ENCODE measurements around the gene HID1. TPM values are rescaled to one million over a fixed set of nuclear protein-coding genes. Genes with fewer than 3 reads are reported as not detected.

The HID1 gene
- total and polyA plus RNA-seq, 9 of the 15 experiments (the other 6 are each of a cell fraction or from before 2014, with no cell fraction given), result 0.14 to 2.1 (median 0.54) TPM; not detected in 2

DNA sequence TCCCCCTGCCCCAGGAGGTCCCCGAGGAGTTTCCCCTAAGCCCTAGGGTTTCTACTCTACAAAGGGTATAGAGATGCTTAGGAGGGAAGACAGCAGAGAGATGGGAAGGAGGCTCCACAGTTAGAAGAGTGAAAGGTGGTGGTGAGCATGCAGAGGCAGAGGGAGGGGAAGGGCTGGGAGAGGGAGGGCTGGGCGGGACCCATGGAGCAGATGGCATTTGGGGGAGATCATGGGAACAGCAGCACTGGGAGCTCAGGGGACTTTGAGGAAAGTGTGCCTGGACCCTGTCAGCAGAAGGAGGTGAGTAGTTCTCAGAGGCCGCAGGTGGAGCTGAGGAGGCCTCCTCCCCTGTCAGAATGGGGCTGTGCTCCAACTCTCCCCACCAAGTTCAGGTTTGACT, 37.5 kb downstream of the HID1 start:
- ATAC-seq, result no peak
- no TSS peak for BruUV-seq (replicated peaks)
- Histone ChIP-seq H3K4me2 (ENCODE audit: insufficient read depth, low read length) (no peak overlapping the region), H3K4me1 (replicated peaks in 1 of 2; ENCODE audit: control insufficient read depth in 2 of 2, insufficient read depth in 2 of 2, low read length in 2 of 2) (peaks cover 19 to 28% of the 10 kb centered on the region in 2 experiments; a peak in 4 of 5 replicates), H4K20me1 (replicated peaks; ENCODE audit: control insufficient read depth, insufficient read depth, low read length) (0 out of 2 replicates have a peak, but pooled peaks cover 4% of the 10 kb centered on the region), H3K79me2 (ENCODE audit: control insufficient read depth, insufficient read depth, low read length) (no peaks in the 10 kb centered on the region), H3K27ac (ENCODE audit: extremely low read depth, low read depth, low read length) (no peak overlapping the region), H2AFZ (ENCODE audit: low read depth, low read length) (no peak overlapping the region), H3K9me3 (replicated peaks; ENCODE audit: control insufficient read depth, insufficient read depth, low read depth, low read length) (no peaks in the 10 kb centered on the region), H3K4me3 (no peak overlapping the region), H3K9me1 (ENCODE audit: control insufficient read depth, insufficient read depth, low read length) (no peaks in the 10 kb centered on the region), H3K27me3 (ENCODE audit: control insufficient read depth in 2 of 2, insufficient read depth in 2 of 2, low read length in 2 of 2) (peaks cover 6 to 18% of the 10 kb centered on the region in 2 experiments; a peak in 4 of 5 replicates), H3K36me3 (ENCODE audit: control insufficient read depth, insufficient read depth, low read length) (no peaks in the 10 kb centered on the region), H3K9ac (ENCODE audit: insufficient read depth in 1 of 2, low read depth in 2 of 2, low read length in 2 of 2) (no peak overlapping the region)
- intact Hi-C loops (cut with micrococcal nuclease), result no loop called here
- POLR2A ChIA-PET, result interaction anchor here (0.6 to 0.7 kb wide), 4 partner anchors 29 to 861 kb away, joined by 3 read pairs; no protein-coding TSS in a partner anchor
- FAIRE-seq, result no peak
- 34% methylated on average over 2 of the region's 3 CpGs for WGBS (ENCODE audit: insufficient coverage, low coverage, missing lambda C conversion rate)
- CTCF ChIA-PET (ENCODE audit: low intra/inter-chr PET ratio), result no interaction called here
- no peak for DNase-seq (ENCODE audit: extremely low read depth in 1 of 4, low spot score in 3 of 4)
- in situ Hi-C loops (cut with MboI), result no loop called here
- TF ChIP-seq CXXC5 (CRISPR knock-in tag; IDR thresholded peaks at IDR 0.05) (no peak), NRF1 (conservative IDR thresholded peaks at IDR 0.05 in 1 of 2, IDR thresholded peaks at IDR 0.05 in 1 of 2) (no peak), TEAD2 (tag; IDR thresholded peaks at IDR 0.05) (no peak), THRAP3 (IDR thresholded peaks at IDR 0.05; ENCODE audit: borderline replicate concordance) (no peak)
- TF ChIP-seq, protein P1, sequence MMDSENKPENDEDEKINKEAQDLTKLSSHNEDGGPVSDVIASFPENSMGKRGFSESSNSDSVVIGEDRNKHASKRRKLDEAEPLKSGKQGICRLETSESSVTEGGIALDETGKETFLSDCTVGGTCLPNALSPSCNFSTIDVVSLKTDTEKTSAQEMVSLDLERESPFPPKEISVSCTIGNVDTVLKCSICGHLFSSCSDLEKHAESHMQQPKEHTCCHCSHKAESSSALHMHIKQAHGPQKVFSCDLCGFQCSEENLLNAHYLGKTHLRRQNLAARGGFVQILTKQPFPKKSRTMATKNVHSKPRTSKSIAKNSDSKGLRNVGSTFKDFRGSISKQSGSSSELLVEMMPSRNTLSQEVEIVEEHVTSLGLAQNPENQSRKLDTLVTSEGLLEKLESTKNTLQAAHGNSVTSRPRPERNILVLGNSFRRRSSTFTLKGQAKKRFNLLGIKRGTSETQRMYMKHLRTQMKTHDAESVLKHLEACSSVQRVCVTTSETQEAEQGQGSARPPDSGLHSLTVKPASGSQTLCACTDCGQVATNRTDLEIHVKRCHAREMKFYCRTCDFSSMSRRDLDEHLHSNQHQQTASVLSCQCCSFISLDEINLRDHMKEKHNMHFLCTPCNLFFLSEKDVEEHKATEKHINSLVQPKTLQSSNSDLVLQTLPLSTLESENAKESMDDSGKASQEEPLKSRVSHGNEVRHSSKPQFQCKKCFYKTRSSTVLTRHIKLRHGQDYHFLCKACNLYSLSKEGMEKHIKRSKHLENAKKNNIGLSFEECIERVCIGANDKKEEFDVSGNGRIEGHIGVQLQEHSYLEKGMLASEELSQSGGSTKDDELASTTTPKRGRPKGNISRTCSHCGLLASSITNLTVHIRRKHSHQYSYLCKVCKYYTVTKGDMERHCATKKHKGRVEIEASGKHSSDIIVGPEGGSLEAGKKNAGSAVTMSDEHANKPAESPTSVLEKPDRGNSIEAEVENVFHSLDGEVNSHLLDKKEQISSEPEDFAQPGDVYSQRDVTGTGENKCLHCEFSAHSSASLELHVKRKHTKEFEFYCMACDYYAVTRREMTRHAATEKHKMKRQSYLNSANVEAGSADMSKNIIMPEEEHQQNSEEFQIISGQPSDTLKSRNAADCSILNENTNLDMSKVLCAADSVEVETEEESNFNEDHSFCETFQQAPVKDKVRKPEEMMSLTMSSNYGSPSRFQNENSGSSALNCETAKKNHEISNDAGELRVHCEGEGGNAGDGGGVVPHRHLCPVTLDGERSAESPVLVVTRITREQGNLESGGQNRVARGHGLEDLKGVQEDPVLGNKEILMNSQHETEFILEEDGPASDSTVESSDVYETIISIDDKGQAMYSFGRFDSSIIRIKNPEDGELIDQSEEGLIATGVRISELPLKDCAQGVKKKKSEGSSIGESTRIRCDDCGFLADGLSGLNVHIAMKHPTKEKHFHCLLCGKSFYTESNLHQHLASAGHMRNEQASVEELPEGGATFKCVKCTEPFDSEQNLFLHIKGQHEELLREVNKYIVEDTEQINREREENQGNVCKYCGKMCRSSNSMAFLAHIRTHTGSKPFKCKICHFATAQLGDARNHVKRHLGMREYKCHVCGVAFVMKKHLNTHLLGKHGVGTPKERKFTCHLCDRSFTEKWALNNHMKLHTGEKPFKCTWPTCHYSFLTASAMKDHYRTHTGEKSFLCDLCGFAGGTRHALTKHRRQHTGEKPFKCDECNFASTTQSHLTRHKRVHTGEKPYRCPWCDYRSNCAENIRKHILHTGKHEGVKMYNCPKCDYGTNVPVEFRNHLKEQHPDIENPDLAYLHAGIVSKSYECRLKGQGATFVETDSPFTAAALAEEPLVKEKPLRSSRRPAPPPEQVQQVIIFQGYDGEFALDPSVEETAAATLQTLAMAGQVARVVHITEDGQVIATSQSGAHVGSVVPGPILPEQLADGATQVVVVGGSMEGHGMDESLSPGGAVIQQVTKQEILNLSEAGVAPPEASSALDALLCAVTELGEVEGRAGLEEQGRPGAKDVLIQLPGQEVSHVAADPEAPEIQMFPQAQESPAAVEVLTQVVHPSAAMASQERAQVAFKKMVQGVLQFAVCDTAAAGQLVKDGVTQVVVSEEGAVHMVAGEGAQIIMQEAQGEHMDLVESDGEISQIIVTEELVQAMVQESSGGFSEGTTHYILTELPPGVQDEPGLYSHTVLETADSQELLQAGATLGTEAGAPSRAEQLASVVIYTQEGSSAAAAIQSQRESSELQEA (IDR thresholded peaks at IDR 0.05; ENCODE audit: low read depth), result no peak
- TF ChIP-seq, protein P2, sequence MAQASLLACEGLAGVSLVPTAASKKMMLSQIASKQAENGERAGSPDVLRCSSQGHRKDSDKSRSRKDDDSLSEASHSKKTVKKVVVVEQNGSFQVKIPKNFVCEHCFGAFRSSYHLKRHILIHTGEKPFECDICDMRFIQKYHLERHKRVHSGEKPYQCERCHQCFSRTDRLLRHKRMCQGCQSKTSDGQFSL (CRISPR knock-in tag; IDR thresholded peaks at IDR 0.05), result no peak
- TF ChIP-seq, protein P2 (tag; IDR thresholded peaks at IDR 0.05), result no peak
- TF ChIP-seq, protein P3, sequence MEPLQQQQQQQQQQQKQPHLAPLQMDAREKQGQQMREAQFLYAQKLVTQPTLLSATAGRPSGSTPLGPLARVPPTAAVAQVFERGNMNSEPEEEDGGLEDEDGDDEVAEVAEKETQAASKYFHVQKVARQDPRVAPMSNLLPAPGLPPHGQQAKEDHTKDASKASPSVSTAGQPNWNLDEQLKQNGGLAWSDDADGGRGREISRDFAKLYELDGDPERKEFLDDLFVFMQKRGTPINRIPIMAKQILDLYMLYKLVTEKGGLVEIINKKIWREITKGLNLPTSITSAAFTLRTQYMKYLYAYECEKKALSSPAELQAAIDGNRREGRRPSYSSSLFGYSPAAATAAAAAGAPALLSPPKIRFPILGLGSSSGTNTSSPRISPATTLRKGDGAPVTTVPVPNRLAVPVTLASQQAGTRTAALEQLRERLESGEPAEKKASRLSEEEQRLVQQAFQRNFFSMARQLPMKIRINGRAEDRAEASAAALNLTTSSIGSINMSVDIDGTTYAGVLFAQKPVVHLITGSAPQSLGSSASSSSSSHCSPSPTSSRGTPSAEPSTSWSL (CRISPR knock-in tag; IDR thresholded peaks at IDR 0.05; ENCODE audit: borderline replicate concordance), result no peak
